Aorta (tissue), 5 donors: Measurements from ENCODE around the gene CES2. TPM values are rescaled to one million over a fixed set of nuclear protein-coding genes. Genes with fewer than 3 reads are reported as not detected.
"Not testable (repeated sequence)": the region's sequence is repeated elsewhere in the genome, so short reads cannot be mapped to it uniquely, and the experiment has no call there.

Experiments
- ATAC-seq: fragments of 200-7000 bp; cut with Tn5 transposase; one replicate; pipeline ENCODE4 v1.9.1; 2022; ENCODE audit warnings: moderate library complexity; ENCODE audit not compliant: low FRiP score
- DNase-seq, 2 donors: peaks; one replicate each; pipeline ENCODE4 v3.0.0-alpha.2; 2020
- H3K27ac ChIP-seq, 2 donors: one replicate each; pipeline ENCODE4 v1.5.1; 2013; ENCODE audit warnings: low read length in 2 of 2, mild to moderate bottlenecking in 2 of 2, moderate library complexity in 2 of 2, control low read depth in 1 of 2, inconsistent platforms in 1 of 2, low read depth in 1 of 2
- H3K27me3 ChIP-seq, 2 donors: one replicate each; pipeline ENCODE4 v1.6.1; 2013; ENCODE audit warnings: control low read depth in 1 of 2, low read length in 1 of 2, mild to moderate bottlenecking in 1 of 2, moderate library complexity in 1 of 2; ENCODE audit not compliant: insufficient read depth in 2 of 2, control insufficient read depth in 1 of 2
- H3K36me3 ChIP-seq, 2 donors: one replicate each; pipeline ENCODE4 v1.6.1; 2013; ENCODE audit warnings: control low read depth in 1 of 2, low read length in 1 of 2, mild to moderate bottlenecking in 1 of 2; ENCODE audit not compliant: insufficient read depth in 2 of 2, control insufficient read depth in 1 of 2
- H3K4me1 ChIP-seq, 2 donors: one replicate each; pipeline ENCODE4 v1.6.1; 2013; ENCODE audit warnings: low read length in 2 of 2, control low read depth in 1 of 2, mild to moderate bottlenecking in 1 of 2, moderate library complexity in 1 of 2; ENCODE audit not compliant: insufficient read depth in 2 of 2, control insufficient read depth in 1 of 2
- H3K4me3 ChIP-seq, 2 donors: one replicate each; pipeline ENCODE4 v1.5.1; 2013; ENCODE audit warnings: low read length in 2 of 2, control low read depth in 1 of 2, mild to moderate bottlenecking in 1 of 2
- H3K9me3 ChIP-seq: one replicate; pipeline ENCODE4 v1.6.1; 2013; ENCODE audit warnings: mild to moderate bottlenecking, low read length; ENCODE audit not compliant: control insufficient read depth
- WGBS, 2 donors: extraction: QIAGEN DNeasy Blood & Tissue Kit; methylation state at CpG; one replicate each; pipeline ENCODE4 v1.1.7; 2013; 5-methylcytosine and 5-hydroxymethylcytosine counted together
- intact Hi-C, 2 donors: fragments of 100-400 bp; cut with DNase I; formaldehyde crosslinking; loops; one replicate each; pipeline versions ENCODE4 v1.14.2 to v1.15.0; 2022
- polyA plus RNA-seq, 2 donors: library from polyadenylated mRNA; stranded (reverse); fragments of 200-250 nt; gene quantifications; one replicate each; pipeline ENCODE4 v1.2.3, GENCODE V29; 2013
- total RNA-seq, 2 donors: library from RNA; stranded (reverse); fragmentation: NEBNext Ultra II Directional; extraction: Animal tissue kit (Norgen Biotek cat#: 25700); gene quantifications; one replicate each; pipeline ENCODE4 v1.2.1, GENCODE V29; 2021
- donor health status: healthy with polysubstance abuse.
- donor health status: Bipolar disorder and iron deficiency.
- donor health status: DM: no; HTN: no; CAD: no.
- donor health status: DM: no; HTN: no; CAD: no.
- donor health status: DM: yes; HTN: yes; CAD: no.

Gene CES2
- total and polyA plus RNA-seq, 4 donors: 20.5 to 42.1 (median 33.6) TPM

DNA sequence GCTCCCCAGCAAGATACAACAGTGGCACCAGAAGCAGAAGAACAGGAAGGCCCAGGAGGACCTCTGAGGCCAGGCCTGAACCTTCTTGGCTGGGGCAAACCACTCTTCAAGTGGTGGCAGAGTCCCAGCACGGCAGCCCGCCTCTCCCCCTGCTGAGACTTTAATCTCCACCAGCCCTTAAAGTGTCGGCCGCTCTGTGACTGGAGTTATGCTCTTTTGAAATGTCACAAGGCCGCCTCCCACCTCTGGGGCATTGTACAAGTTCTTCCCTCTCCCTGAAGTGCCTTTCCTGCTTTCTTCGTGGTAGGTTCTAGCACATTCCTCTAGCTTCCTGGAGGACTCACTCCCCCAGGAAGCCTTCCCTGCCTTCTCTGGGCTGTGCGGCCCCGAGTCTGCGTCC lies 37.7 kb downstream of the CES2 start:
- no peak overlapping the region for H3K27ac ChIP-seq
- DNase-seq (no peak), ATAC-seq (no peak)
- intact Hi-C loops: loop anchor here in 1 of 2 donors (10.0 kb wide), 1 partner anchor 212 kb away; the partner anchor contains the start of gene MATCAP1
- 81 to 86% methylated on average over 9 of the region's 9 CpGs for WGBS, 2 donors
- no peaks in the 10 kb centered on the region for H3K9me3 ChIP-seq
- no peaks in the 10 kb centered on the region for H3K27me3 ChIP-seq
- no peaks in the 10 kb centered on the region for H3K4me1 ChIP-seq
- no peak overlapping the region for H3K4me3 ChIP-seq
- no peaks in the 10 kb centered on the region for H3K36me3 ChIP-seq

GRCh38 chr16:66973716-66974115 lies 38.4 kb downstream of the CES2 start:
- Histone ChIP-seq H3K36me3 (no peaks in the 10 kb centered on the region), H3K9me3 (no peaks in the 10 kb centered on the region), H3K4me1 (no peaks in the 10 kb centered on the region), H3K27ac (no peak overlapping the region), H3K27me3 (no peaks in the 10 kb centered on the region), H3K4me3 (no peak overlapping the region)
- intact Hi-C loops: loop anchor here in 1 of 2 donors (10.0 kb wide), 1 partner anchor 211 kb away; the partner anchor contains the start of gene MATCAP1
- WGBS, 2 donors: 82 to 91% methylated on average over 6 of the region's 6 CpGs
- ATAC-seq (no peak), DNase-seq (no peak)

DNA sequence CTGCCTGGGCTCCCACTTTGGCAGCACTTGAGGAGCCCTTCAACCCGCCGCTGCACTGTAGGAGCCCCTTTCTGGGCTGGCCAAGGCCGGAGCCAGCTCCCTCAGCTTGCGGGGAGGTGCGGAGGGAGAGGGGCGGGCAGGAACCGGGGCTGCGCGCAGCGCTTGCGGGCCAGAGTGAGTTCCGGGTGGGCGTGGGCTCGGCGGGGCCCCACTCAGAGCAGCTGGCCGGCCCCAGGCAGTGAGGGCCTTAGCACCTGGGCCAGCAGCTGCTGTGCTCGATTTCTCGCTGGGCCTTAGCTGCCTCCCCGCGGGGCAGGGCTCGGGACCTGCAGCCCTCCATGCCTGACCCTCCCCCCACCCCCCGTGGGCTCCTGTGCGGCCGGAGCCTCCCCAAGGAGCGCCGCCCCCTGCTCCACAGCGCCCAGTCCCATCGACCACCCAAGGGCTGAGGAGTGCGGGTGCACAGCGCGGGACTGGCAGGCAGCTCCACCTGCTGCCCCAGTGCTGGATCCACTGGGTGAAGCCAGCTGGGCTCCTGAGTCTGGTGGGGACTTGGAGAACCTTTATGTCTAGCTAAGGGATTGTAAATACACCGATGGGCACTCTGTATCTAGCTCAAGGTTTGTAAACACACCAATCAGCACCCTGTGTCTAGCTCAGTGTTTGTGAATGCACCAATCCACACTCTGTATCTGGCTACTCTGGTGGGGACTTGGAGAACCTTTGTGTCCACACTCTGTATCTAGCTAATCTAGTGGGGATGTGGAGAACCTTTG lies 39.0 kb downstream of the CES2 start:
- not testable (repeated sequence) for H3K4me3 ChIP-seq, H3K9me3 ChIP-seq, DNase-seq, ATAC-seq, H3K4me1 ChIP-seq, H3K27ac ChIP-seq, H3K27me3 ChIP-seq, H3K36me3 ChIP-seq
- 88 to 92% methylated on average over 31 to 32 of the region's 32 CpGs for WGBS, 2 donors
- intact Hi-C loops: loop anchor here in 1 of 2 donors (10.0 kb wide), 1 partner anchor 210 kb away; the partner anchor contains the start of gene MATCAP1

DNA sequence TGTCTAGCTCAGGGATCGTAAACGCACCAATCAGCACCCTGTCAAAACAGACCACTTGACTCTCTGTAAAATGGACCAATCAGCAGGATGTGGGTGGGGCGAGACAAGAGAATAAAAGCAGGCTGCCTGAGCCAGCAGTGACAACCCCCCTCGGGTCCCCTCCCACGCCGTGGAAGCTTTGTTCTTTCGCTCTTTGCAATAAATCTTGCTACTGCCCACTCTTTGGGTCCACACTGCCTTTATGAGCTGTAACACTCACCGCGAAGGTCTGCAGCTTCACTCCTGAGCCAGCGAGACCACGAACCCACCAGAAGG lies 39.6 kb downstream of the CES2 start:
- 70% methylated on average over 11 of the region's 11 CpGs for WGBS, 2 donors
- H3K4me3 ChIP-seq, DNase-seq, ATAC-seq, H3K4me1 ChIP-seq, H3K36me3 ChIP-seq, H3K27ac ChIP-seq, H3K27me3 ChIP-seq, H3K9me3 ChIP-seq: not testable (repeated sequence)
- intact Hi-C loops: loop anchor here in 1 of 2 donors (10.0 kb wide), 1 partner anchor 210 kb away; the partner anchor contains the start of gene MATCAP1

- no peak for DNase-seq
- intact Hi-C loops: loop anchor here in 1 of 2 donors (10.0 kb wide), 1 partner anchor 209 kb away; the partner anchor contains the start of gene MATCAP1
- 86 to 89% methylated on average over 14 of the region's 14 CpGs for WGBS, 2 donors
These were observed 40.1 kb downstream of the CES2 start for GRCh38 chr16:66975302-66975893.

GRCh38 chr16:66976746-66977145 lies 41.4 kb downstream of the CES2 start:
- WGBS, 2 donors: 56 to 57% methylated on average over 13 of the region's 13 CpGs
- DNase-seq: no peak
- ATAC-seq: peak; percentile 5
- H3K4me1 ChIP-seq: no peaks in the 10 kb centered on the region
- H3K27me3 ChIP-seq: no peaks in the 10 kb centered on the region
- intact Hi-C loops: loop anchor here (1.0 to 10.0 kb wide), 4 partner anchors 178 to 209 kb away; partner anchors contain the start of gene MATCAP1 (in 1 of the 2)
- no peaks in the 10 kb centered on the region for H3K36me3 ChIP-seq
- H3K9me3 ChIP-seq: no peaks in the 10 kb centered on the region
- no peak overlapping the region for H3K27ac ChIP-seq
- no peak overlapping the region for H3K4me3 ChIP-seq

More at GRCh38 chr16:66975302-66975893, 40.1 kb downstream of the CES2 start:
- Histone ChIP-seq H3K36me3 (no peaks in the 10 kb centered on the region), H3K4me1 (no peaks in the 10 kb centered on the region), H3K27me3 (no peaks in the 10 kb centered on the region), H3K9me3 (no peaks in the 10 kb centered on the region), H3K27ac (no peak overlapping the region), H3K4me3 (no peak overlapping the region)
- no peak for ATAC-seq

- no peaks in the 10 kb centered on the region for H3K4me1 ChIP-seq
- H3K9me3 ChIP-seq: no peaks in the 10 kb centered on the region
- H3K4me3 ChIP-seq: no peak overlapping the region
- no peaks in the 10 kb centered on the region for H3K36me3 ChIP-seq
- WGBS, 2 donors: 21 to 26% methylated on average over 14 to 15 of the region's 15 CpGs
- no peak overlapping the region for H3K27ac ChIP-seq
- intact Hi-C loops: loop anchor here (1.0 to 10.0 kb wide), 4 partner anchors 177 to 208 kb away; partner anchors contain the start of gene MATCAP1 (in 1 of the 2)
- H3K27me3 ChIP-seq: no peaks in the 10 kb centered on the region
- ATAC-seq (peak; percentile 94), DNase-seq (peak; percentile 92 to 97)
These were observed 42.2 kb downstream of the CES2 start for GRCh38 chr16:66977341-66978113.

DNA sequence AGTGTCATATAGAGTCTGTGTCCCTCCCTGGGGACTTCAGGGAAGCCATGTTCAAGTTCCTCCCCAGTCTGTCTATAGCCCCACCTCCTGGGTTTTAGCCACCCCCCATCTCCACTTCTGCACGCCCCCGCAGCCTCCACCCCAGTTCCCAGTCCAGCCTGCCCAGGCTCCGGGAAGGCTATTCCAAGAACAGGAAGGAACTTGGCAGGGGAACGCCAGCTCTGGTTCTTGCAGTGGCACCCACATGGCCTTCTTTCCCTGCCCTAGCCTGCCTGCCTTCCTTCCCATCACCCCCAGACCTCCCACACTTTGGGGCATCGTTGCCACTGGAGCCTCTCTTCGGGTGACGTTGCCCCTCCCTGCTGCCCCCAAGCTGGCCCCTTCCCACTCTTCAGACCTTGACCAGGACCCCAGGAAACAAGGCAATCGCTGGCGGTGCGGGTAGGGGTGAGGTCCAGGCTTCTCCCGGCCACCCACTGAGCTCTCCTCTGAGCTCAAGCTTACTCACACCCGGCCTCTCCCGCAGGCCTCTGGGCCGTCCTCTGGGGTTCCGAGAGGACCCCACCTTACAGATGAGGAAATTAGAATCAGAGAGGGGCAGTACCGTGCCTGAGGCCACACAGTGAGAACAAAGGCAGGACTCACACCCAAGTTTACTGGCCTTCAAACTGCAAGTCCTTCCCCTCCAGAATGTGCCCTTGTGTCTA lies 43.8 kb downstream of the CES2 start:
- Histone ChIP-seq H3K27me3 (no peaks in the 10 kb centered on the region), H3K4me3 (no peak overlapping the region), H3K27ac (no peak overlapping the region), H3K4me1 (no peaks in the 10 kb centered on the region), H3K36me3 (no peaks in the 10 kb centered on the region), H3K9me3 (no peaks in the 10 kb centered on the region)
- ATAC-seq: peak; percentile 64
- DNase-seq: peak; percentile 85 to 92
- WGBS, 2 donors: 47 to 58% methylated on average over 16 of the region's 16 CpGs
- intact Hi-C loops: loop anchor here in 1 of 2 donors (10.0 kb wide), 1 partner anchor 206 kb away; the partner anchor contains the start of gene MATCAP1
